ENCODE results near the gene RWDD4. TPM values are rescaled to one million over a fixed set of nuclear protein-coding genes. Genes with fewer than 3 reads are reported as not detected.

The RWDD4 gene
- total RNA-seq, 1 experiment from 2014 or later, result 29.6 TPM

DNA sequence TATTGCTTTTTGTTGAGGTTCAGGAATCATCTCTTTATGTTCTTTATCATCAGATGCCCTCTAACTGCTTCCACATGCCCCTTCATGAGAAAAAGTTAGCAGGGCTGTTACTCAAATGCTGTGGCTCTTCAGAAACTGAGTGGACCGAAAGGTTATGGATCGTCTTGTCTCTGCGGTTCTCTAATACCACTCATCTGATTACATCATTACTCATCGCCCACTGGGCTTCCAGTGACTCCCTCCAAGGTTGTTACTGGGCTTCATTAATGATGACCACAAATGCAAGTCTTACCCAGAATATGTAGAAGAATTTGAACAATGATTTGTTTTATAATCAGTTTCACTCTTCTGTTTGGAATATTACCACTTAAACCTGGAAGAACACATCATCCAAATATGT is 67.7 kb downstream of the RWDD4 start:
- Histone ChIP-seq H3K9ac (ENCODE audit: low read length) (no peak overlapping the region), H3F3A (ENCODE audit: low read length, unreplicated experiment) (no peaks in the 10 kb centered on the region), H3K4me1 (ENCODE audit: insufficient read depth, low read length) (no peaks in the 10 kb centered on the region; the same call in 1 of the 2 replicates), H3K79me2 (ENCODE audit: low read length) (no peaks in the 10 kb centered on the region), H3K27ac (ENCODE audit: low read length) (no peak overlapping the region), H3K9me3 (ENCODE audit: low read length) (no peaks in the 10 kb centered on the region), H3K27me3 (ENCODE audit: low read length) (no peaks in the 10 kb centered on the region), H3K36me3 (ENCODE audit: low read depth, low read length) (no peaks in the 10 kb centered on the region), H4K20me1 (ENCODE audit: low read length) (no peaks in the 10 kb centered on the region), H3K4me2 (ENCODE audit: low read length) (no peak overlapping the region), H3K9me2 (replicated peaks; ENCODE audit: low read length) (no peaks in the 10 kb centered on the region), H2AFZ (ENCODE audit: low read length) (no peak overlapping the region), H3K4me3 (ENCODE audit: low read length) (no peak overlapping the region)
- no TSS peak for BruUV-seq (replicated peaks)
- DNase-seq (peak; percentile 40), ATAC-seq (no peak)
- intact Hi-C loops (cut with micrococcal nuclease), result no loop called here
- POLR2A ChIA-PET (ENCODE audit: unreplicated experiment), result no interaction called here
- CTCF ChIA-PET, result no interaction called here
- no peak for TF ChIP-seq EZH2phosphoT487 (IDR thresholded peaks at IDR 0.05; ENCODE audit: borderline replicate concordance, low read length)

Other genes starting within 250 kb of the RWDD4 start
- 21.2 and 31.5 TPM in 2 replicates for gene CDKN2AIP, start 214.5 kb downstream of the RWDD4 start, total RNA-seq (2014; rRNA removed)
- 12.4 and 17.3 TPM in 2 replicates for gene ING2, start 154.1 kb downstream of the RWDD4 start, total RNA-seq (2014; rRNA removed)
- 19.7 and 20.0 TPM in 2 replicates for gene TRAPPC11, start 108 bp upstream of the RWDD4 start, total RNA-seq (2014; rRNA removed)
- 2.1 and 3.6 TPM in 2 replicates for gene STOX2, start 246.1 kb upstream of the RWDD4 start, total RNA-seq (2014; rRNA removed)

Data from PC-3 (cell line).